A549 (cell line): Measurements from ENCODE around the gene BZW2. TPM values are rescaled to one million over a fixed set of nuclear protein-coding genes. Genes with fewer than 3 reads are reported as not detected.

Experiments used
- ATAC-seq, 2 experiments: fragments of 200-7000 bp in 1 of 2; fragments of >200 bp in 1 of 2; cut with Nextera tagmentation in 1 of 2; cut with Tn5 transposase in 1 of 2; 3 replicates each; pipeline versions ENCODE4 v1.8.0 to v1.9.1; 2018 to 2020; ENCODE audit warnings: mild to moderate bottlenecking in 1 of 2, moderate library complexity in 1 of 2
- CTCF ChIA-PET: fragments of 300-600 bp; sonication (Branson Sonifier 250); formaldehyde crosslinking; extraction: SDS; loops from one replicate; lab custom pipeline; 2021; ENCODE audit warnings: antibody characterized with exemption, inconsistent platforms; lab: Yijun Ruan, JAX
- POLR2A ChIA-PET: fragments of 350-600 bp; formaldehyde crosslinking; extraction: SDS; loops from one replicate; lab custom pipeline; 2021; ENCODE audit warnings: antibody characterized with exemption, inconsistent platforms; lab: Yijun Ruan, JAX
- DNase-seq, 2 experiments: peaks; one replicate each; pipeline versions ENCODE4 v3.0.0 to v3.0.0-alpha.2; 2011 to 2016; ENCODE audit warnings: low read depth in 1 of 2, low spot score in 1 of 2
- FAIRE-seq: peaks from 2 replicates; lab custom pipeline; 2011; peaks lifted over from hg19 to GRCh38; lab: Jason Lieb, UNC
- H3K27ac ChIP-seq, 2 experiments: fragments of >200 bp; sonication (Bioruptor Twin); formaldehyde crosslinking; 3 replicates each; pipeline ENCODE4 v1.5.1; 2016 to 2017
- H3K4me1 ChIP-seq: fragments of >200 bp; sonication (Bioruptor Twin); formaldehyde crosslinking; 3 replicates; pipeline ENCODE4 v1.6.1; 2016
- H3K4me2 ChIP-seq: fragments of >200 bp; sonication (Bioruptor Twin); formaldehyde crosslinking; 3 replicates; pipeline ENCODE4 v1.6.1; 2016
- H3K4me3 ChIP-seq: fragments of >200 bp; sonication (Bioruptor Twin); formaldehyde crosslinking; 3 replicates; pipeline ENCODE4 v1.5.1; 2016
- H3K9me3 ChIP-seq: fragments of >200 bp; sonication (Bioruptor Twin); formaldehyde crosslinking; 3 replicates; pipeline ENCODE4 v1.6.1; 2016
- BHLHE40 ChIP-seq: IDR thresholded peaks from 2 replicates; pipeline ENCODE4 v1.6.1; 2012; ENCODE audit warnings: low read depth, low read length, inconsistent platforms
- CBX2 ChIP-seq: fragments of 200-600 bp; sonication (generic); IDR thresholded peaks from 2 replicates; pipeline ENCODE4 v1.6.1; 2016; ENCODE audit warnings: low read depth, mild to moderate bottlenecking, borderline replicate concordance
- CEBPB ChIP-seq, 2 experiments: fragments of >200 bp in 1 of 2; sonication (Bioruptor Twin) in 1 of 2; formaldehyde crosslinking in 1 of 2; IDR thresholded peaks; 2 replicates each; pipeline ENCODE4 v1.6.1; 2012 to 2016
- ESRRA ChIP-seq: fragments of 150-350 bp; IDR thresholded peaks from 2 replicates; pipeline ENCODE4 v1.6.1; 2014; ENCODE audit warnings: mild to moderate bottlenecking, low read length, borderline replicate concordance
- FOSL2 ChIP-seq, 2 experiments: fragments of 450-650 bp in 1 of 2; fragments of >200 bp in 1 of 2; sonication (Bioruptor Twin) in 1 of 2; formaldehyde crosslinking; IDR thresholded peaks; 2 replicates each; pipeline versions ENCODE4 v1.5.0 to v1.6.1; 2016 to 2020; ENCODE audit warnings: mild to moderate bottlenecking in 1 of 2, moderate library complexity in 1 of 2
- HEYL ChIP-seq: fragments of 250-450 bp; sonication (Bioruptor Pico); IDR thresholded peaks from 2 replicates; pipeline ENCODE4 v1.8.0; 2021; ENCODE audit warnings: mild to moderate bottlenecking, moderate library complexity
- JUN ChIP-seq, 2 experiments: fragments of >200 bp; sonication (Bioruptor Twin); formaldehyde crosslinking; IDR thresholded peaks; 2 replicates in 1 of 2; 3 replicates in 1 of 2; pipeline ENCODE4 v1.6.1; 2016 to 2017
- MAFK ChIP-seq: fragments of 450-650 bp; IDR thresholded peaks from 2 replicates; pipeline ENCODE4 v1.6.1; 2014; ENCODE audit not compliant: partially characterized antibody
- NPAS2 ChIP-seq: fragments of 250-450 bp; sonication (Bioruptor Pico); IDR thresholded peaks from 2 replicates; pipeline ENCODE4 v1.8.0; 2022; ENCODE audit warnings: mild to moderate bottlenecking, moderate library complexity, borderline replicate concordance
- PHF8 ChIP-seq: fragments of 200-600 bp; sonication (generic); IDR thresholded peaks from 2 replicates; pipeline ENCODE4 v1.6.1; 2016; ENCODE audit warnings: low read depth, mild to moderate bottlenecking, antibody characterized with exemption, moderate library complexity, borderline replicate concordance
- POLR2AphosphoS2 ChIP-seq: conservative IDR thresholded peaks from 2 replicates; pipeline ENCODE4 v1.6.1; 2012; ENCODE audit warnings: low read length, improper control_type of control experiment, inconsistent platforms
- RARB ChIP-seq: fragments of 250-450 bp; sonication (Bioruptor Pico); IDR thresholded peaks from 2 replicates; pipeline ENCODE4 v1.8.0; 2021; ENCODE audit warnings: mild to moderate bottlenecking, moderate library complexity
- SMC3 ChIP-seq: fragments of >200 bp; sonication (Bioruptor Twin); formaldehyde crosslinking; IDR thresholded peaks from 3 replicates; pipeline ENCODE4 v1.6.1; 2018; ENCODE audit warnings: inconsistent platforms
- ZFP36 ChIP-seq: fragments of 450-650 bp; IDR thresholded peaks from 2 replicates; pipeline ENCODE4 v1.6.1; 2014; ENCODE audit warnings: borderline replicate concordance; ENCODE audit not compliant: partially characterized antibody
- ZSCAN20 ChIP-seq: fragments of 250-450 bp; sonication (Bioruptor Pico); IDR thresholded peaks from 2 replicates; pipeline ENCODE4 v1.8.0; 2022; ENCODE audit warnings: mild to moderate bottlenecking, moderate library complexity
- WGBS: methylation state at CpG from one replicate; pipeline ENCODE4 v1.1.6; 2017; ENCODE audit errors: missing lambda C conversion rate; 5-methylcytosine and 5-hydroxymethylcytosine counted together
- polyA plus RNA-seq, 4 experiments: library from polyadenylated mRNA; depleted of rRNA in 3 of 4; stranded (reverse); fragments of >200 nt; fragmentation: RNase III in 1 of 4; extraction: RNeasy Plus Mini Kit Qiagen cat#74134 plus additional on column Dnase treatment in 1 of 4; gene quantifications; 2 replicates in 3 of 4; 3 replicates in 1 of 4; pipeline ENCODE4 v1.2.3, GENCODE V29; 2011 to 2017
- TF ChIP-seq, protein P1 (sequence below): fragments of >200 bp; sonication (Bioruptor Twin); formaldehyde crosslinking; IDR thresholded peaks from 3 replicates; pipeline ENCODE4 v1.6.1; 2016
- TF ChIP-seq, protein P2 (sequence below): IDR thresholded peaks from 2 replicates; pipeline ENCODE4 v1.6.1; 2012
- TF ChIP-seq, protein P3 (sequence below): IDR thresholded peaks from 2 replicates; pipeline ENCODE4 v1.6.1; 2012

Gene BZW2
- polyA plus RNA-seq, 2 of the 4 experiments (the other 2 are of a cell fraction), result 72.4 to 101 TPM

DNA sequence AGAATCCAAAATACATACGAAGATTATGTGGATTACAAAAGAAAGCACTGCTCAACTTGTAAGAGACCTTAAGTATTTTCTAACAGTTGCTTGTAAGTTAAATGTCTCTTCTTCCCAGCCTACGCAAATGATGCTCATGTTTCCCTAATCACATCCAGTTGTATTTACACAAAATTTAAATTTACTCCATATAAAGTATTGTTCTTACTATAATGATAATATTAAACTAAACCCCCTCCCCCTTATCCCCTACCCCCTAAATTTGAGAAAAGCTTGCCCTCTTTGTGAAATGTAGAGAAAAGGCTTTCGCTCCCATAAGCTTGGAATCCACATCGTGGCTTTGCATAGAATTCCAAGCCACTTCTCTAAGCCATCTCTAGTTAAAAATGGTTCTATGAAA, 29.9 kb upstream of the BZW2 start:
- ATAC-seq (no peak), DNase-seq (no peak)
- CTCF ChIA-PET, result interaction anchor here (1.0 kb wide), 1 partner anchor 184 kb away, joined by 3 read pairs; no protein-coding TSS in a partner anchor
- Histone ChIP-seq H3K4me1 (peaks cover 2% of the 10 kb centered on the region; the same call in 2 of the 3 replicates), H3K27ac (no peak overlapping the region), H3K4me2 (no peak overlapping the region)
- TF ChIP-seq, protein P1, sequence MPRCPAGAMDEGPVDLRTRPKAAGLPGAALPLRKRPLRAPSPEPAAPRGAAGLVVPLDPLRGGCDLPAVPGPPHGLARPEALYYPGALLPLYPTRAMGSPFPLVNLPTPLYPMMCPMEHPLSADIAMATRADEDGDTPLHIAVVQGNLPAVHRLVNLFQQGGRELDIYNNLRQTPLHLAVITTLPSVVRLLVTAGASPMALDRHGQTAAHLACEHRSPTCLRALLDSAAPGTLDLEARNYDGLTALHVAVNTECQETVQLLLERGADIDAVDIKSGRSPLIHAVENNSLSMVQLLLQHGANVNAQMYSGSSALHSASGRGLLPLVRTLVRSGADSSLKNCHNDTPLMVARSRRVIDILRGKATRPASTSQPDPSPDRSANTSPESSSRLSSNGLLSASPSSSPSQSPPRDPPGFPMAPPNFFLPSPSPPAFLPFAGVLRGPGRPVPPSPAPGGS, result no peak
- TF ChIP-seq JUN (IDR thresholded peaks at IDR 0.05) (no peak), ESRRA (no peak), NPAS2 (no peak)
- TF ChIP-seq, all 56 proteins: peak for 0
- Histone ChIP-seq H3K4me3 (no peak overlapping the region), H3K9me3 (no peaks in the 10 kb centered on the region)
- WGBS, result 75% methylated on average over 4 of the region's 4 CpGs
- FAIRE-seq, result no peak
- POLR2A ChIA-PET, result no interaction called here

DNA sequence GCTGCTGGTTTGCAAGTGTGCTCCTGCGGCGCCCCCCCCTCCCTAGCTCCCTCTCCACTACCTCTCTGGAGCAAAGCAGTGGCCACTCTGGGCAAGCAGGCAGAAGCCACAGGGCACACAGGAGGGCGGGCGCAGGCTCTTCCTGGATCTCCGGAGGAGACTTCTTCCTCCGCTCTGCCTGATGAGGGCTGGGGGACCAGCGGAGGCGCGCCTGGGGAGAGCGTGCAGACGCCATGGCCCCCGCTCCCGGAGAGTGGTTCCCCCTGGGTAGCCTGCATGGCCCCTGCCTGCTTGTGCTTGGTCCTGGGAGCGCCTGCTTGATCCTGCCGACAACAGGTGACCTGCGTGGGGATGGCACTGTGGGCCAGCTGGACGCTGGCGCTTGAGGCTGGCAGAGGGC, 29.4 kb upstream of the BZW2 start:
- DNase-seq, result no peak
- POLR2A ChIA-PET, result no interaction called here
- whole genome bisulfite sequencing, result 90% methylated on average over 16 of the region's 18 CpGs
- CTCF ChIA-PET, result interaction anchor here (1.0 kb wide), 1 partner anchor 184 kb away, joined by 3 read pairs; no protein-coding TSS in a partner anchor
- no peaks in the 10 kb centered on the region for H3K9me3 ChIP-seq
- FAIRE-seq, result no peak
- no peak overlapping the region for H3K4me3 ChIP-seq
- no peak for ATAC-seq
- no peak for TF ChIP-seq MAFK
- TF ChIP-seq RARB (CRISPR knock-in tag), result no peak
- TF ChIP-seq ZSCAN20 (CRISPR knock-in tag), result no peak
- no peaks in the 10 kb centered on the region for H3K4me1 ChIP-seq
- H3K27ac ChIP-seq, result no peak overlapping the region
- H3K4me2 ChIP-seq, result no peak overlapping the region

DNA sequence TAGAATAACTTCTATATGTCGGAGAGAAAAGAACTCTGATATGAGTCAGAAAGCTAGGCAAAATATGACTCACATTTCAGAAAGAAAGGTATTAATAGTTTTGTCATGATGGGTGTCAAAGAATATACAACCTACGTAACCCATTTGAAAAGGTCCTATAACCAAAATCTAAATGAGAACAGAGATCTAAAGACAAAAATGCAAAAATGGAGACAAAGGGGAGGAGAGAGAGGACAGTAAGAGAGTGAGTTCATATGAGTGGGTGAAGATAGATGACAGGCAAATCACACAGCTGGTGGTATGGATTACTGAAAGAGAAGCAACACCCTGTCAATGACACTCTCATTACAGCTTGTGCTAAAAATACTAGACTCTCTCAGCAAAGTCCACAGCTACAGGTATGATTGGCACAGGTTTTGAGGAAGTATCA, 26.0 kb upstream of the BZW2 start:
- H3K4me1 ChIP-seq, result no peaks in the 10 kb centered on the region
- TF ChIP-seq POLR2AphosphoS2 (no peak), FOSL2 (IDR thresholded peaks at IDR 0.05) (no peak), FOSL2 (CRISPR knock-in tag; IDR thresholded peaks at IDR 0.05) (peak; percentile 27; the same call in 1 of the 2 replicates)
- DNase-seq (no peak), FAIRE-seq (no peak), ATAC-seq (no peak)
- no peak overlapping the region for H3K27ac ChIP-seq
- WGBS, result 90% methylated on average over 2 of the region's 2 CpGs
- H3K4me3 ChIP-seq, result no peak overlapping the region
- ChIA-PET CTCF (no interaction called here), POLR2A (no interaction called here)
- no peaks in the 10 kb centered on the region for H3K9me3 ChIP-seq
- H3K4me2 ChIP-seq, result no peak overlapping the region

DNA sequence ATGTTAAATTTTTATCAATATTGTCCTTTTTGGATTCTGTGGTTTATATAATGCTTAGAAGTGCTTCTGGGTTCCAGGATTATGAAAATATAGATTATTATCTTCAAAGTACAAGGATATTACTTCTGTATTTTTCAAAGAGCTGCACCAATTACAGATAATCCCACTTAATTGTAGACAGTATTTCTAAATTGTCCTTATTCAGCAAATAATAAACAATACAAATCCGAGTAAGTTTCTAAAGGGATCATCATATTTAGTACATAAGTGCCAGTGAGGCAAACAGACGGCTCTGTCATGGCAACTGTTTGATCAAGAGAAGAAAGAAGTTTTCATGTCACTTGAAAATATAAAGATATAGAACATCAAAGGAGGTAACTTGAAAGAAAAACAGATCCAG, 19.6 kb upstream of the BZW2 start:
- no peak for TF ChIP-seq HEYL (CRISPR knock-in tag)
- TF ChIP-seq ZFP36, result no peak
- peak; percentile 82 for TF ChIP-seq MAFK
- no peak for DNase-seq
- no peak overlapping the region for H3K4me2 ChIP-seq
- H3K4me3 ChIP-seq, result no peak overlapping the region
- no peak overlapping the region for H3K27ac ChIP-seq
- no peak for FAIRE-seq
- CTCF ChIA-PET, result interaction anchor here (1.0 kb wide), 1 partner anchor 194 kb away, joined by 4 read pairs; no protein-coding TSS in a partner anchor
- 63% methylated on average over 2 of the region's 2 CpGs for WGBS
- H3K9me3 ChIP-seq, result no peaks in the 10 kb centered on the region
- POLR2A ChIA-PET, result no interaction called here
- ATAC-seq, result no peak
- peaks cover 9% of the 10 kb centered on the region; the same call in 2 of the 3 replicates for H3K4me1 ChIP-seq

DNA sequence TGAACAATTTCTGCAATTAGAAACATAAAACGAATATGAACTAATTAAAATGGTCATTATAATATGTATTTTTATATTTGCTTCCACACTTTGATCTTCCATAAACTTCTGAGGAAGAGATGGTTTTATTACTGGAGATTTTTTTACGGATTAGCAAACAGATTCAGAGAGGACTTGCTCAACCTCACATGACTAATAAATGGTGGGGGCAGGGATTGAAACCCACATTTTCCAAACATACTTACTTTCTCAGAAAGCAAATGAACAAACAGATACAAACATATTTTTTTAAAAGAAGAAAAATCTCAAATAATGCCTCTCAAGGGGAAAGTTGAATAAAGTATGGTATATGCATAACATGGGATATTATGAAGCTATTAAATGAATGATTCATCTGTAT, 18.7 kb upstream of the BZW2 start:
- no peak for TF ChIP-seq PHF8
- TF ChIP-seq CEBPB (IDR thresholded peaks at IDR 0.05), result peak in 1 of 2 experiments; percentile 34; a peak in 1 of 4 replicates
- 0 out of 2 replicates have a peak, but pooled peaks have one; percentile 18 for TF ChIP-seq BHLHE40
- TF ChIP-seq, protein P2, sequence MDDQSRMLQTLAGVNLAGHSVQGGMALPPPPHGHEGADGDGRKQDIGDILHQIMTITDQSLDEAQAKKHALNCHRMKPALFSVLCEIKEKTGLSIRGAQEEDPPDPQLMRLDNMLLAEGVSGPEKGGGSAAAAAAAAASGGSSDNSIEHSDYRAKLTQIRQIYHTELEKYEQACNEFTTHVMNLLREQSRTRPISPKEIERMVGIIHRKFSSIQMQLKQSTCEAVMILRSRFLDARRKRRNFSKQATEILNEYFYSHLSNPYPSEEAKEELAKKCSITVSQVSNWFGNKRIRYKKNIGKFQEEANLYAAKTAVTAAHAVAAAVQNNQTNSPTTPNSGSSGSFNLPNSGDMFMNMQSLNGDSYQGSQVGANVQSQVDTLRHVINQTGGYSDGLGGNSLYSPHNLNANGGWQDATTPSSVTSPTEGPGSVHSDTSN, result no peak
- TF ChIP-seq, protein P1, result no peak
- TF ChIP-seq ZFP36, result no peak
- no peak for TF ChIP-seq FOSL2 (IDR thresholded peaks at IDR 0.05)
- TF ChIP-seq FOSL2 (CRISPR knock-in tag; IDR thresholded peaks at IDR 0.05), result peak; percentile 37; the same call in 1 of the 2 replicates
- no peak for TF ChIP-seq CBX2
- TF ChIP-seq, protein P3, sequence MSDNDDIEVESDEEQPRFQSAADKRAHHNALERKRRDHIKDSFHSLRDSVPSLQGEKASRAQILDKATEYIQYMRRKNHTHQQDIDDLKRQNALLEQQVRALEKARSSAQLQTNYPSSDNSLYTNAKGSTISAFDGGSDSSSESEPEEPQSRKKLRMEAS, result no peak
- TF ChIP-seq SMC3, result no peak
- TF ChIP-seq HEYL (CRISPR knock-in tag), result no peak
- no peak for ATAC-seq
- DNase-seq, result no peak
- ChIA-PET CTCF (interaction anchor here (1.0 kb wide), 1 partner anchor 195 kb away, joined by 4 read pairs; no protein-coding TSS in a partner anchor), POLR2A (no interaction called here)
- H3K4me2 ChIP-seq, result peak overlapping the region; percentile 17; the same call in 1 of the 3 replicates
- WGBS, result 56% methylated on average over 2 of the region's 2 CpGs
- no peak overlapping the region for H3K27ac ChIP-seq
- no peak overlapping the region for H3K4me3 ChIP-seq
- no peak for FAIRE-seq
- H3K4me1 ChIP-seq, result peaks cover 9% of the 10 kb centered on the region; the same call in 2 of the 3 replicates
- no peaks in the 10 kb centered on the region for H3K9me3 ChIP-seq
